HCT116 (cell line): ENCODE results near the gene CREG1. TPM values are rescaled to one million over a fixed set of nuclear protein-coding genes. Genes with fewer than 3 reads are reported as not detected.

Experiments
- ATAC-seq: fragments of 200-7000 bp; cut with Tn5 transposase; 2 replicates; pipeline ENCODE4 v1.9.1; 2020; ENCODE audit warnings: mild to moderate bottlenecking, moderate library complexity
- BruUV-seq: library from RNA; stranded (reverse); fragments of 400-500 nt; replicated peaks from 2 replicates; lab custom pipeline; 2021; lab: Mats Ljungman, UMichigan
- CTCF ChIA-PET: fragments of 300-600 bp; sonication (Branson Sonifier 250); formaldehyde crosslinking; loops from one replicate; lab custom pipeline; 2021; ENCODE audit warnings: antibody characterized with exemption; lab: Charles Lee
- POLR2A ChIA-PET: fragments of 300-600, 350-600 bp; sonication (Branson Sonifier 250); formaldehyde crosslinking; loops from one replicate; lab custom pipeline; 2021; ENCODE audit warnings: antibody characterized with exemption; lab: Charles Lee
- RAD21 ChIA-PET, 2 experiments: fragments of 300-600 bp; sonication (Branson Sonifier 250); formaldehyde crosslinking; loops; one replicate each; lab custom pipeline; 2023; ENCODE audit warnings: low total read pairs in 2 of 2; ENCODE audit not compliant: uncharacterized antibody in 2 of 2, unreplicated experiment in 2 of 2, low non-redundant PET in 1 of 2; lab: Charles Lee
- DNase-seq: peaks from one replicate; pipeline ENCODE4 v3.0.0-alpha.2; 2010; ENCODE audit warnings: low read depth, low spot score
- H2AFZ ChIP-seq: fragments of 200-600 bp; shearing (Covaris generic), sonication (generic); 2 replicates; pipeline ENCODE4 v1.6.1; 2017; ENCODE audit warnings: low read depth, mixed run types, mixed read lengths, antibody characterized with exemption, low read length; ENCODE audit not compliant: poor library complexity, severe bottlenecking
- H3K27ac ChIP-seq: 2 replicates; pipeline ENCODE4 v1.5.1; 2012; ENCODE audit warnings: low read depth, low read length
- H3K27me3 ChIP-seq: fragments of 200-600 bp; sonication (generic); 2 replicates; pipeline ENCODE4 v1.6.1; 2016; ENCODE audit warnings: mixed run types, low read length, mixed read lengths; ENCODE audit not compliant: insufficient read depth
- H3K36me3 ChIP-seq, 2 experiments: fragments of 200-500 bp in 1 of 2; fragments of 200-600 bp in 1 of 2; sonication (Bioruptor generic) in 1 of 2; sonication (generic) in 1 of 2; 2 replicates each; pipeline versions ENCODE4 v1.5.1 to v1.6.1; 2014 to 2016; ENCODE audit warnings: low read length in 2 of 2, inconsistent platforms in 1 of 2, mixed read lengths in 1 of 2, mixed run types in 1 of 2; ENCODE audit not compliant: insufficient read depth in 2 of 2, control insufficient read depth in 1 of 2
- H3K4me1 ChIP-seq, 2 experiments: fragments of 200-600 bp in 1 of 2; sonication (generic) in 1 of 2; 2 replicates each; pipeline versions ENCODE4 v1.5.1 to v1.6.1; 2012 to 2017; ENCODE audit warnings: low read length in 2 of 2, inconsistent platforms in 1 of 2, mild to moderate bottlenecking in 1 of 2, mixed read lengths in 1 of 2, mixed run types in 1 of 2, moderate library complexity in 1 of 2; ENCODE audit not compliant: insufficient read depth in 2 of 2, control insufficient read depth in 1 of 2
- H3K4me2 ChIP-seq: fragments of 200-600 bp; sonication (generic); 2 replicates; pipeline ENCODE4 v1.6.1; 2017; ENCODE audit warnings: mixed run types, low read length, mixed read lengths
- H3K4me3 ChIP-seq, 2 experiments: fragments of 200-600 bp in 1 of 2; sonication (generic) in 1 of 2; replicated peaks in 1 of 2; 2 replicates each; pipeline ENCODE4 v1.5.1; 2011 to 2016; ENCODE audit warnings: low read length in 2 of 2, control low read depth in 1 of 2, low read depth in 1 of 2, mild to moderate bottlenecking in 1 of 2, mixed read lengths in 1 of 2, mixed run types in 1 of 2
- H3K79me2 ChIP-seq: fragments of 200-600 bp; sonication (generic); 2 replicates; pipeline ENCODE4 v1.6.1; 2017; ENCODE audit warnings: mild to moderate bottlenecking, mixed run types, low read length, moderate library complexity, mixed read lengths; ENCODE audit not compliant: insufficient read depth
- H3K9ac ChIP-seq: fragments of 200-600 bp; sonication (generic); 2 replicates; pipeline ENCODE4 v1.6.1; 2016; ENCODE audit warnings: low read length, mixed read lengths
- H3K9me2 ChIP-seq: fragments of 200-600 bp; sonication (generic), shearing (Covaris generic); 2 replicates; pipeline ENCODE4 v1.6.1; 2017; ENCODE audit warnings: mixed run types, mild to moderate bottlenecking, moderate library complexity; ENCODE audit not compliant: insufficient read depth
- H3K9me3 ChIP-seq, 2 experiments: fragments of 200-500 bp in 1 of 2; fragments of 200-600 bp in 1 of 2; sonication (Bioruptor generic) in 1 of 2; sonication (generic) in 1 of 2; 2 replicates each; pipeline ENCODE4 v1.6.1; 2014 to 2017; ENCODE audit warnings: low read length in 2 of 2, mixed read lengths in 2 of 2, inconsistent platforms in 1 of 2, low read depth in 1 of 2, mild to moderate bottlenecking in 1 of 2, mixed run types in 1 of 2, moderate library complexity in 1 of 2; ENCODE audit not compliant: control insufficient read depth in 1 of 2, insufficient read depth in 1 of 2
- H4K20me1 ChIP-seq: fragments of 200-600 bp; sonication (generic), shearing (Covaris generic); 2 replicates; pipeline ENCODE4 v1.6.1; 2017; ENCODE audit warnings: mixed run types, mild to moderate bottlenecking, moderate library complexity; ENCODE audit not compliant: insufficient read depth
- CBX3 ChIP-seq: IDR thresholded peaks from 2 replicates; pipeline ENCODE4 v1.6.1; 2012; ENCODE audit warnings: low read depth
- CEBPB ChIP-seq: IDR thresholded peaks from 2 replicates; pipeline ENCODE4 v1.6.1; 2012; ENCODE audit warnings: low read depth
- EGR1 ChIP-seq: IDR thresholded peaks from 2 replicates; pipeline ENCODE4 v1.6.1; 2012; ENCODE audit warnings: low read depth
- ELF1 ChIP-seq: IDR thresholded peaks from 2 replicates; pipeline ENCODE4 v1.6.1; 2012; ENCODE audit warnings: low read depth, borderline replicate concordance
- EZH2phosphoT487 ChIP-seq: fragments of 200-600 bp; IDR thresholded peaks from 2 replicates; pipeline ENCODE4 v1.6.1; 2018; ENCODE audit warnings: antibody characterized with exemption, borderline replicate concordance
- FOSL1 ChIP-seq: IDR thresholded peaks from 2 replicates; pipeline ENCODE4 v1.6.1; 2012; ENCODE audit warnings: low read depth
- JUND ChIP-seq: IDR thresholded peaks from 2 replicates; pipeline ENCODE4 v1.6.1; 2012
- POLR2A ChIP-seq: IDR thresholded peaks from 2 replicates; pipeline ENCODE4 v1.7.0; 2011; ENCODE audit warnings: borderline replicate concordance; ENCODE audit not compliant: insufficient read depth, insufficient read length; ENCODE audit errors: extremely low read depth
- RAD21 ChIP-seq: IDR thresholded peaks from 2 replicates; pipeline ENCODE4 v1.6.1; 2012; ENCODE audit warnings: low read depth, mild to moderate bottlenecking
- SIN3A ChIP-seq: IDR thresholded peaks from 2 replicates; pipeline ENCODE4 v1.6.1; 2012; ENCODE audit warnings: low read depth
- SP1 ChIP-seq: IDR thresholded peaks from 2 replicates; pipeline ENCODE4 v1.6.1; 2012; ENCODE audit warnings: low read depth
- TCF7L2 ChIP-seq: IDR thresholded peaks from 2 replicates; pipeline ENCODE4 v1.7.0; 2011; ENCODE audit warnings: borderline replicate concordance, inconsistent platforms; ENCODE audit not compliant: insufficient read depth, insufficient read length; ENCODE audit errors: extremely low read depth
- YY1 ChIP-seq: IDR thresholded peaks from 2 replicates; pipeline ENCODE4 v1.6.1; 2011; ENCODE audit warnings: low read length, low read depth, moderate library complexity, mild to moderate bottlenecking; ENCODE audit not compliant: insufficient replicate concordance; ENCODE audit errors: extremely low read depth
- ZFX ChIP-seq: fragments of 450-650 bp; IDR thresholded peaks from 2 replicates; pipeline ENCODE4 v1.6.1; 2017
- intact Hi-C: fragments of 100-400 bp; cut with micrococcal nuclease; formaldehyde crosslinking; loops from 2 replicates; pipeline ENCODE4 v1.10.0; 2022
- total RNA-seq: library from RNA; stranded (reverse); gene quantifications from one replicate; pipeline ENCODE4 v1.2.1, GENCODE V29; 2021; ENCODE audit not compliant: unreplicated experiment
- TF ChIP-seq, protein P1 (sequence below): IDR thresholded peaks from 2 replicates; pipeline ENCODE4 v1.6.1; 2012; ENCODE audit warnings: low read depth
- TF ChIP-seq, protein P2 (sequence below): IDR thresholded peaks from 2 replicates; pipeline ENCODE4 v1.6.1; 2011; ENCODE audit warnings: mild to moderate bottlenecking, low read length, moderate library complexity; ENCODE audit not compliant: insufficient replicate concordance; ENCODE audit errors: extremely low read depth
- TF ChIP-seq, protein P3 (sequence below): IDR thresholded peaks from 2 replicates; pipeline ENCODE4 v1.6.1; 2012
- TF ChIP-seq, protein P4 (sequence below), 3 experiments: fragments of 200-600 bp in 1 of 3; sonication (generic) in 1 of 3; IDR thresholded peaks in 2 of 3; conservative IDR thresholded peaks in 1 of 3; 2 replicates each; pipeline ENCODE4 v1.5.1; 2012 to 2017; ENCODE audit warnings: low read depth in 2 of 3, low read length in 2 of 3, antibody characterized with exemption in 1 of 3, borderline replicate concordance in 1 of 3, control low read depth in 1 of 3, mild to moderate bottlenecking in 1 of 3, mixed read lengths in 1 of 3, mixed run types in 1 of 3, moderate library complexity in 1 of 3; ENCODE audit not compliant: insufficient read depth in 1 of 3
- TF ChIP-seq, protein P5 (sequence below): IDR thresholded peaks from 2 replicates; pipeline ENCODE4 v1.6.1; 2012

CREG1 gene
- total RNA-seq, 1 experiment from 2014 or later = 55.7 TPM

DNA sequence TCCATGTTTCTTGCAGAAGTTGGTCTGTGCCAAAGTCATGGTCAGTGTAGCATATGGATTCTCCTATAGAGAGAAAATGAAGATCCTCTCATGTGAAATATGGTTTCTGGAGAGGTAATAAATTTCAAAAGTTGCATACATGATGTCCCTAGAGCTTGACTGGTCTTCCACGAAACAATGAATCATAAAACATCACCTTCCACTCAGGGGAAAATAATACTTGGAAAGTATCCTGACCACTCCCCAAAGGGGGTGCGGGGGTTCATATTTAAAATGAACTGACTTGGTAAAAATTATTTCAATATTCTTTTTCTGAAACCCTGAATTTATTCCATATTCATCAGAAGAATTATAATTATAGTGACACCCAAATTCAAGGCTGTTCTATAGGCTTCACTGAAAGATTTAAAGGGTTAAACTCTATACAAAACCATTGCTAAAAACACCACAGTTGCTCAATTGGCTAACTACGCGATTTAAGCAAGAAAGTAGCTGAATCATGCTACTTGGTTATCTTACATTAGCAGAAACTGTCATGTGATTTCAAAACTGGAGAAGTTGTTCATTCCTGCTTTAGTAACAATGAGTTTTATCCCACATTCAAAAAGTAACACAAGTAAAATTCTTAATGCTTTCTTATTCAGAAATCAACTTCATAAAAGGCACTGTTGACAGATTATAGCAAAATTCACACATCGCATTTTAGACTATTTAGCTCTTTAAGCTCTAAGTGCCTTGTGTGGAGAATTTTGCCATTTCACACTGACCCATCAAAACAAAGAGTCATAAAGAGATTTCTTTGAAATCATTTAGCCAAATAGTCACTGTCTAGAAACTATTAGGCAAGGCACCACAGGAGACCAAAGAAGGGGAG is 5.3 kb downstream of the CREG1 start:
- H3K79me2 ChIP-seq = peaks cover 17% of the 10 kb centered on the region
- H3K4me2 ChIP-seq = no peak overlapping the region
- no peak overlapping the region for H3K9ac ChIP-seq
- no peak for TF ChIP-seq ELF1
- no peak for TF ChIP-seq SIN3A
- TF ChIP-seq, protein P1, sequence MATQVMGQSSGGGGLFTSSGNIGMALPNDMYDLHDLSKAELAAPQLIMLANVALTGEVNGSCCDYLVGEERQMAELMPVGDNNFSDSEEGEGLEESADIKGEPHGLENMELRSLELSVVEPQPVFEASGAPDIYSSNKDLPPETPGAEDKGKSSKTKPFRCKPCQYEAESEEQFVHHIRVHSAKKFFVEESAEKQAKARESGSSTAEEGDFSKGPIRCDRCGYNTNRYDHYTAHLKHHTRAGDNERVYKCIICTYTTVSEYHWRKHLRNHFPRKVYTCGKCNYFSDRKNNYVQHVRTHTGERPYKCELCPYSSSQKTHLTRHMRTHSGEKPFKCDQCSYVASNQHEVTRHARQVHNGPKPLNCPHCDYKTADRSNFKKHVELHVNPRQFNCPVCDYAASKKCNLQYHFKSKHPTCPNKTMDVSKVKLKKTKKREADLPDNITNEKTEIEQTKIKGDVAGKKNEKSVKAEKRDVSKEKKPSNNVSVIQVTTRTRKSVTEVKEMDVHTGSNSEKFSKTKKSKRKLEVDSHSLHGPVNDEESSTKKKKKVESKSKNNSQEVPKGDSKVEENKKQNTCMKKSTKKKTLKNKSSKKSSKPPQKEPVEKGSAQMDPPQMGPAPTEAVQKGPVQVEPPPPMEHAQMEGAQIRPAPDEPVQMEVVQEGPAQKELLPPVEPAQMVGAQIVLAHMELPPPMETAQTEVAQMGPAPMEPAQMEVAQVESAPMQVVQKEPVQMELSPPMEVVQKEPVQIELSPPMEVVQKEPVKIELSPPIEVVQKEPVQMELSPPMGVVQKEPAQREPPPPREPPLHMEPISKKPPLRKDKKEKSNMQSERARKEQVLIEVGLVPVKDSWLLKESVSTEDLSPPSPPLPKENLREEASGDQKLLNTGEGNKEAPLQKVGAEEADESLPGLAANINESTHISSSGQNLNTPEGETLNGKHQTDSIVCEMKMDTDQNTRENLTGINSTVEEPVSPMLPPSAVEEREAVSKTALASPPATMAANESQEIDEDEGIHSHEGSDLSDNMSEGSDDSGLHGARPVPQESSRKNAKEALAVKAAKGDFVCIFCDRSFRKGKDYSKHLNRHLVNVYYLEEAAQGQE = no peak
- TF ChIP-seq, protein P2, sequence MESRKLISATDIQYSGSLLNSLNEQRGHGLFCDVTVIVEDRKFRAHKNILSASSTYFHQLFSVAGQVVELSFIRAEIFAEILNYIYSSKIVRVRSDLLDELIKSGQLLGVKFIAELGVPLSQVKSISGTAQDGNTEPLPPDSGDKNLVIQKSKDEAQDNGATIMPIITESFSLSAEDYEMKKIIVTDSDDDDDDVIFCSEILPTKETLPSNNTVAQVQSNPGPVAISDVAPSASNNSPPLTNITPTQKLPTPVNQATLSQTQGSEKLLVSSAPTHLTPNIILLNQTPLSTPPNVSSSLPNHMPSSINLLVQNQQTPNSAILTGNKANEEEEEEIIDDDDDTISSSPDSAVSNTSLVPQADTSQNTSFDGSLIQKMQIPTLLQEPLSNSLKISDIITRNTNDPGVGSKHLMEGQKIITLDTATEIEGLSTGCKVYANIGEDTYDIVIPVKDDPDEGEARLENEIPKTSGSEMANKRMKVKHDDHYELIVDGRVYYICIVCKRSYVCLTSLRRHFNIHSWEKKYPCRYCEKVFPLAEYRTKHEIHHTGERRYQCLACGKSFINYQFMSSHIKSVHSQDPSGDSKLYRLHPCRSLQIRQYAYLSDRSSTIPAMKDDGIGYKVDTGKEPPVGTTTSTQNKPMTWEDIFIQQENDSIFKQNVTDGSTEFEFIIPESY = no peak
- TF ChIP-seq SP1 = no peak
- TF ChIP-seq JUND = no peak
- TF ChIP-seq CBX3 = no peak
- TF ChIP-seq YY1 = no peak
- TF ChIP-seq, protein P3, sequence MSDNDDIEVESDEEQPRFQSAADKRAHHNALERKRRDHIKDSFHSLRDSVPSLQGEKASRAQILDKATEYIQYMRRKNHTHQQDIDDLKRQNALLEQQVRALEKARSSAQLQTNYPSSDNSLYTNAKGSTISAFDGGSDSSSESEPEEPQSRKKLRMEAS = no peak
- no peak for TF ChIP-seq ZFX
- no peak for TF ChIP-seq RAD21
- TF ChIP-seq TCF7L2 = no peak
- TF ChIP-seq POLR2A = no peak
- no peak for TF ChIP-seq FOSL1
- no peak for TF ChIP-seq EGR1
- TF ChIP-seq, protein P4, sequence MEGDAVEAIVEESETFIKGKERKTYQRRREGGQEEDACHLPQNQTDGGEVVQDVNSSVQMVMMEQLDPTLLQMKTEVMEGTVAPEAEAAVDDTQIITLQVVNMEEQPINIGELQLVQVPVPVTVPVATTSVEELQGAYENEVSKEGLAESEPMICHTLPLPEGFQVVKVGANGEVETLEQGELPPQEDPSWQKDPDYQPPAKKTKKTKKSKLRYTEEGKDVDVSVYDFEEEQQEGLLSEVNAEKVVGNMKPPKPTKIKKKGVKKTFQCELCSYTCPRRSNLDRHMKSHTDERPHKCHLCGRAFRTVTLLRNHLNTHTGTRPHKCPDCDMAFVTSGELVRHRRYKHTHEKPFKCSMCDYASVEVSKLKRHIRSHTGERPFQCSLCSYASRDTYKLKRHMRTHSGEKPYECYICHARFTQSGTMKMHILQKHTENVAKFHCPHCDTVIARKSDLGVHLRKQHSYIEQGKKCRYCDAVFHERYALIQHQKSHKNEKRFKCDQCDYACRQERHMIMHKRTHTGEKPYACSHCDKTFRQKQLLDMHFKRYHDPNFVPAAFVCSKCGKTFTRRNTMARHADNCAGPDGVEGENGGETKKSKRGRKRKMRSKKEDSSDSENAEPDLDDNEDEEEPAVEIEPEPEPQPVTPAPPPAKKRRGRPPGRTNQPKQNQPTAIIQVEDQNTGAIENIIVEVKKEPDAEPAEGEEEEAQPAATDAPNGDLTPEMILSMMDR (IDR thresholded peaks at IDR 0.05 in 2 of 3, conservative IDR thresholded peaks at IDR 0.05 in 1 of 3; ENCODE audit: borderline replicate concordance in 1 of 3, insufficient read depth in 1 of 3, low read depth in 2 of 3, low read length in 2 of 3) = no peak
- no peak for TF ChIP-seq EZH2phosphoT487
- TF ChIP-seq CEBPB = no peak
- TF ChIP-seq, protein P5, sequence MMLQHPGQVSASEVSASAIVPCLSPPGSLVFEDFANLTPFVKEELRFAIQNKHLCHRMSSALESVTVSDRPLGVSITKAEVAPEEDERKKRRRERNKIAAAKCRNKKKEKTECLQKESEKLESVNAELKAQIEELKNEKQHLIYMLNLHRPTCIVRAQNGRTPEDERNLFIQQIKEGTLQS = no peak
- TF ChIP-seq, all 23 proteins: peak for 0
- H3K9me3 ChIP-seq = no peaks in the 10 kb centered on the region
- RAD21 ChIA-PET = no interaction called here
- no peak overlapping the region for H3K27ac ChIP-seq
- no peak overlapping the region for H3K4me3 ChIP-seq
- no TSS peak for BruUV-seq
- CTCF ChIA-PET = interaction anchor here (2.1 kb wide), 1 partner anchor 8 kb away, joined by 9 read pairs; no protein-coding TSS in a partner anchor
- intact Hi-C loops = no loop called here
- no peaks in the 10 kb centered on the region for H3K9me2 ChIP-seq
- peaks cover 6 to 8% of the 10 kb centered on the region in 2 experiments; a peak in 2 of 4 replicates for H3K4me1 ChIP-seq
- H4K20me1 ChIP-seq = no peaks in the 10 kb centered on the region
- no peak for ATAC-seq
- H3K27me3 ChIP-seq = no peaks in the 10 kb centered on the region
- H2AFZ ChIP-seq = no peak overlapping the region
- H3K36me3 ChIP-seq = peaks cover 5 to 17% of the 10 kb centered on the region in 2 experiments; a peak in 3 of 4 replicates
- no peak for DNase-seq
- POLR2A ChIA-PET = no interaction called here
